ENCODE data around the gene FAM117B.

FAM117B gene

GRCh38 chr2:202758604-202759003 is 123.8 kb downstream of the FAM117B start:
- peak; percentile 64 for DNase-seq (ENCODE audit: low spot score)

GRCh38 chr2:202760848-202761247 is 126.1 kb downstream of the FAM117B start:
- DNase-seq (ENCODE audit: low spot score): peak; percentile 22

- DNase-seq (ENCODE audit: low spot score): no peak
Measured at GRCh38 chr2:202762556-202762955, 127.8 kb downstream of the FAM117B start.

- no peak for DNase-seq (ENCODE audit: low spot score)
Measured at GRCh38 chr2:202763916-202764315, 129.1 kb downstream of the FAM117B start.

GRCh38 chr2:202764991-202765390 is 130.2 kb downstream of the FAM117B start:
- no peak for DNase-seq (ENCODE audit: low spot score)

- no peak for DNase-seq (ENCODE audit: low spot score)
Measured at GRCh38 chr2:202765436-202765835, 130.7 kb downstream of the FAM117B start.

- DNase-seq (ENCODE audit: low spot score): no peak
Measured at GRCh38 chr2:202768273-202768672, 133.5 kb downstream of the FAM117B start.

- DNase-seq (ENCODE audit: low spot score): no peak
Measured at GRCh38 chr2:202769201-202769600, 134.4 kb downstream of the FAM117B start.

- DNase-seq (ENCODE audit: low spot score): no peak
Measured at GRCh38 chr2:202771336-202771735, 136.6 kb downstream of the FAM117B start.

- no peak for DNase-seq (ENCODE audit: low spot score)
Measured at GRCh38 chr2:202771741-202772460, 137.1 kb downstream of the FAM117B start.

- no peak for DNase-seq (ENCODE audit: low spot score)
Measured at GRCh38 chr2:202773301-202773973, 138.7 kb downstream of the FAM117B start.

GRCh38 chr2:202774104-202774503 is 139.3 kb downstream of the FAM117B start:
- DNase-seq (ENCODE audit: low spot score): no peak

GRCh38 chr2:202778217-202778616 is 143.4 kb downstream of the FAM117B start:
- no peak for DNase-seq (ENCODE audit: low spot score)

- peak; percentile 96 for DNase-seq (ENCODE audit: low spot score)
Measured at GRCh38 chr2:202780514-202781021, 145.8 kb downstream of the FAM117B start.

GRCh38 chr2:202782940-202783558 is 148.3 kb downstream of the FAM117B start:
- no peak for DNase-seq (ENCODE audit: low spot score)

GRCh38 chr2:202786842-202787241 is 152.1 kb downstream of the FAM117B start:
- DNase-seq (ENCODE audit: low spot score): no peak

- peak; percentile 30 for DNase-seq (ENCODE audit: low spot score)
Measured at GRCh38 chr2:202790676-202791075, 155.9 kb downstream of the FAM117B start.

- DNase-seq (ENCODE audit: low spot score): no peak
Measured at GRCh38 chr2:202797944-202798343, 163.2 kb downstream of the FAM117B start.

- DNase-seq (ENCODE audit: low spot score): peak; percentile 43
Measured at GRCh38 chr2:202805911-202806310, 171.1 kb downstream of the FAM117B start.

- peak; percentile 95 for DNase-seq (ENCODE audit: low spot score)
Measured at GRCh38 chr2:202807431-202808138, 172.8 kb downstream of the FAM117B start.

GRCh38 chr2:202808754-202809153 is 174.0 kb downstream of the FAM117B start:
- no peak for DNase-seq (ENCODE audit: low spot score)

GRCh38 chr2:202813387-202813786 is 178.6 kb downstream of the FAM117B start:
- no peak for DNase-seq (ENCODE audit: low spot score)
